Activated CD8-positive, alpha-beta memory T cell treated with anti-CD3 and anti-CD28 coated beads, Interleukin-2, amount 50 U/mL, for 48 hours (primary cell): Measurements from ENCODE around the gene ZFYVE1.
A peak's percentile ranks its signal among the peaks of the same experiment; 100 is the strongest.

Source experiments
- DNase-seq: peaks from one replicate; pipeline ENCODE4 v3.0.0-alpha.2; 2020

ZFYVE1 gene

DNA sequence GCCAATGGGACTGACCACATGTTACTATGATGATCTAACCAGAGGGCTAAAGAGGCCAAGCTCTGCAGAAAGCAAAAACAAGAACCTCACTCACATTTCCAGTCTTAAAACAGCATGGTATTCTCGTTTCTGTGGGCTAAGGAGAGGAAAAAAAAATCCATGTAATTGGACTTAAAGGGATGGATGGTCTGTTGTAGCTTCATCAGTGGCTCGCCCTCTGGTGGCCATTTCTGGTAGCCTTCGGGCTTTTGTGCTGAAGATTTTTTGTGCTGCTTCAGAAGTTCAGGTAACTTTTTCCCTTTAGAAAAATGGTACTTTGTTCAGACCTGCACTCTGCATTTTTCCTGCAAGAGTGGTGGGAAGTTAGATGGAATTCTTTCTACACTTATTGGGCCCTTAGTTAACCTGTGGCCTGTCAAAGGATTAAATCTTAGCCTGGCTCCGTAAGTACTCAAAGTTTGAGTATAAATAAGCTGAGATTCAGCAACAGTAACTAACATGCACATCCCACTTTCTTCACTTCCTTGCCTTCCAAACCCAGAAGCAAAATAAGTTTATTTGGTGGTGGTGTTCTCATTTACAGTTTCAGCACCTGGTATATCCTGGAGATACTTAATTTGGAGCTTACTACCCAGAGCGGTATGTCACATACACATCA is 78.3 kb downstream of the ZFYVE1 start:
- DNase-seq = peak; percentile 85

- DNase-seq = no peak
These were observed 79.3 kb downstream of the ZFYVE1 start for GRCh38 chr14:72947366-72948160.

DNA sequence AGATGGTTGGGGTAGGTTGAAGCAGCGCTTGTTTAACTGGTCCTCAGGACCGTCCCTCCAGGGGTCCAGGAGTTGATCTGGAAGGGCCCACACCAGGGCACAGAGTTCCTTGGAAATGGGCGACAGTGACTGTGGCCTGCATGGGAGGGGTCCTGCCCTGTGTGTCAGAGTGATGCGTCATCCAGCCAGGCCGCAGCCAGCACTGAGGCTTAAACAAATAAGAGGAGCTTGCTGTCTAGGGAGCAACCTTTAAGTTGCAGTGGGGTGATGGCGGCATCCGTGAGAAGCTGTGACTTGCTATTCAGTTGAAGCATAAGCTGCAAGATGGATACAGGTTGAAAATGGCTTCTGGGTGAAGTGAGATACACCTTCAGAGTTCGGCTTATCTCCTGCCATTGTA is 80.4 kb downstream of the ZFYVE1 start:
- DNase-seq = no peak

DNA sequence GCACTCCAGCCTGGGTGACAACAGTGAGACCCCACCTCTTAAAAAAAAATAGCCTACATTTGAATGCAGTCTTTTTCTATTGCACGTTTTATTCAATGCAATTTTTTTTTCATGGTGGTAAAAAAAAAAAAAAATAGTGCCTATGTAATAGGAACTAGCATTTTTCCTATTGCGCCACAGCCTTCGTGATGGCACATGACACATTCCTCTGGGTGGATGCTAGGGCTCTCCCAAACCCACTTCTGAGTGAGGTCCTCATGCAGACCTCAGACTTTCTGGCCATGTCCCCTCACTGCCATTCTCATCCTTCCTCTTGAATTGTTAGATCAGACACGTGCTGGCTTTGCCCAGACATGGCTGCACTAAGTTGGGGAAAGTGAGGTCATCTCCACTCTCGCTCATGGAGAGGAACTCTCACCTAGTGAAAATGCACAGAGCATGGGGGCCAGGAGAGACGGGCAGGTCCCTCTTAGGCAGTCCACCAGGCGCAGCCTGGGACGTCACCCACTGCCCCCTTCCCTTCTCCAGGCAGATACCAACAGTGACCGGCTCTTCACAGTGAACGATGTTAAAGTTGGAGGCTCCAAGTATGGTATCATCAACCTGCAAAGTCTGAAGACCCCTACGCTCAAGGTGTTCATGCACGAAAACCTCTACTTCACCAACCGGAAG is 81.4 kb downstream of the ZFYVE1 start:
- DNase-seq = no peak

DNA sequence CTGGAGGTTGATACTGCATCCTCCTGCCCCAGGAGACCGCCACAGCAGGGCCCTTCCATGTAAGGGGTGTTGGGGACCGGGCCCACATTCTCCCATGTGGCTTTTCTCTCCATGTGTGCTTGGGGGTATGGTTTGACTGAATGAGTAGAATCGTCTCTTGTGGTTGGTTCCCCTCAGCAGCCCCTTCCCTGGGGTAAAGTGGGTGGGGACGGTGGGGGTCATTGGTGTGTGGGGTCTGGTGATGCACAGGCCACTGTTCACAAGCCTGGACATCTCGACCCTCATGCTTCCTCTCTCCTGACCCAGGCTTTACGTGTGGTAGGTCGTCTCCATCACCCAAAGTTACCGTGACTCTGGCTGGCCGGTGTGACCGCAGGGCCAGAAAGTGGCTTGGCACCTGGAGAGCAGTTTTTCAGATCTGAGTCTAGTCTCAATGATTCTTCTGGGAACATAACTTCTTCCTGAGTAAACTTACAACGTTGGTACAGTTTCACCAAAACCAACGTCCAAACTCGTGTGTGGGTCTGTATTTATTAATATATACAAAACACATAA is 83.0 kb downstream of the ZFYVE1 start:
- DNase-seq = no peak

- DNase-seq = no peak
These were observed 84.0 kb downstream of the ZFYVE1 start for GRCh38 chr14:72942934-72943333.

- DNase-seq = no peak
These were observed 85.5 kb downstream of the ZFYVE1 start for GRCh38 chr14:72941286-72941985.

GRCh38 chr14:72939630-72940029 is 87.3 kb downstream of the ZFYVE1 start:
- no peak for DNase-seq

- DNase-seq = no peak
These were observed 94.0 kb downstream of the ZFYVE1 start for GRCh38 chr14:72932893-72933292.

DNA sequence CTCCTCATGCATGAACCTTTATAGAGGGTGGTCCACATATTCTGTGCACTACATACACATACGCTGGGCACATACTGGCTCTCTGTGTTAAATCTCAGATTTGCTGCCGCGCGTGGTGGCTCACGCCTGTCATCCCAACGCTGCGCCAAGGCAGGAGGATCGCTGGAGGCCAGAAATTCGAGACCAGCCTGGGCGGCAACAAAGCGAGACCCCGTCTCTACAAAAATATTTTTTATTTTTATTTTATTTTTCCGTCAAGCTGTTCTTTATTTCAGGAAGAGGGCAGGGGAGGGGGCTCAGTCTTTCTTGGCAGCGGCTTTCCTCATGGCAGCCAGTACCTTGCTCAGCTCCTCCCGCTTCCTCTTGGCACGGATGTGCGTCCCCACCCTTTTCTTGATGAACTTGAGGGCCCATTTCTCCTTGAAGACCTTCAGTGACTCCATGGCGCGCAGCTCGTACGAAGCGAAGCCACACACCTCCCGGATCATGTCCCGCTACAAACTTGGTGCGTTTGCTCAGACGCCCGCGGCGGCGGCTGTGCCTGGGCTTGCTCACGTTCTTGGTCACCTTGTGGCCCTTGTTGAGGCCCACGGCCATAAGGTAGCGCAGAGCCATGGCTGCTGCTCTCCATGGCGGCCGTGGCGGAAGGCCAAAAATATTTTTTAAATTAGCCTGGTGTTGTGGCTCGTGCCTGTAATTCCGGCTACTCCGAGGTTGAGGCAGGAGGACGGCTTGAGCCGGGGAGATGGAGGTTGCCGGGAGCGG is 97.4 kb downstream of the ZFYVE1 start:
- DNase-seq = no peak

DNA sequence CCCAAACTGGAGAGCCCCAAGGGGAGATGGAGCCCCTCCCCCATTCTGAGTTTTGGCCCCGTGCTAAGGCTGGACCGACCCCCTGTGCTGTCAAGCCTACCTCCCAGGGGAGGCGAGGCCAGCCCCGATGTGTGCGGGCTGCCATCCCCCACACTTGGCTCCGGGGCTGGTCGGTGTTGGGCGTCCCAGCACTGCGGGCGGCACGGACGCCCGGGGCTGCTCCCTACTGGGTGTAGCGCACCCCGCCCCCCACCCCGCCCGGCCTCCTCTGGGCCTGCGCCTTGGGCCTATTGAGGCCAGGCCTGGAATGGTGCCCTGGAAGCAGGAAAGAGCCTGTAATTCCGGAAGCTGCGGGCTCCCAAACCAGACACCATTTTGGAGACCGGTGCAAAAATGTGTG is 98.0 kb downstream of the ZFYVE1 start:
- no peak for DNase-seq

- peak; percentile 91 for DNase-seq
These were observed 100.4 kb downstream of the ZFYVE1 start, which contains the start of gene DCAF4 for GRCh38 chr14:72926292-72927028. Gene DCAF4 (plus strand): TSS chr14:72926464. CDS start chr14:72937979, 11,515 bp downstream.

DNA sequence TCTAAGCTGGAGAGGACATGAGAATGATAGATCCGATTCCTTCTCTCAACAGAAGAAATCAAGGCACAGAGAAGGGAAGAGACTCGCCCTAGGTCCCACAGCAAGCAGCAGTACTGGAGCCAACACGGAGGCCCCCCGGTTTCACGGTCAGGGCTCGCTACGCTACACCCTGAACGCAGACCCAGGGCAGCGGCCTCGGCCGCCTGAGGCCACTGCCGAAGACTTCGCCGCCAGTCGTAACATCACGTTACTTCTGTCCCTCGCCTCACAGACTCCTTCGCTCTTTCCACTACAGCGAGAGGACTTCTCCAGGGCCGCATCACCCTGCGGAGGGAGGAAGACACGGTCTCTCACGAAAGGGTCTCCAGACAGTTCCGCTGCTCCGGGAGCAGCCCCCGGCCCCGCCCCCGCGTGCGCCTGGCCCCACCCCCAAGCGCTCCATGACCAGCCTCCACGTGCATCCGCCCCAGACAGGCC is 101.1 kb downstream of the ZFYVE1 start:
- DNase-seq = no peak

DNA sequence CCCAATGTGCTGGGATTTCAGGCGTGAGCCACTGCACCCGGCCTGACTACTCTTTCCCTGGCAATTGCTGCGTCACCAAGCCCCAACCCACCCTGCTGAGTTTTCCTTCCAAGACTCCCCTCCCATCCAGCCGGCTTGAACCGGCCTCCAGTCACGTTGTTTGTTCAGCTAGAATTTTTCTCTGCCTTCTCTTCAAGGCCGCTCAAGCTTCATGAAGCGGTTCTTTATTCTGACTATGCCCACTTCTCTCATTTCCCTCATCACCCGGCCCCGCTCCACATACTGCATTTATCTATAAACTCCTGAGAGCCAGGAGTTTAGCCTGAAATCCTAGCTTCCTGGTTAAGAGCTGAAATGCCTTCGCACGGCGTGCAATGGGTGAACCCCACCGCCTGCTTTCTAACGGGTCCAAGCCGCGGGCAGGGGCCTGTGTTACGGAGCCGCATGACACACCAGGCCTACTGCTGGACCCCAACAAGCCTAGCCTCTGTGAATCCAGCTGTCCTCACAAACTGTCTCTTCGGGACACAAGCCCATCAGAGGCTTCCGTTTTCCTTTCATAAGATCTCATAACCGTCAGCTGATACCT is 101.6 kb downstream of the ZFYVE1 start:
- no peak for DNase-seq

GRCh38 chr14:72924337-72924736 is 102.6 kb downstream of the ZFYVE1 start:
- no peak for DNase-seq

- DNase-seq = no peak
These were observed 105.5 kb downstream of the ZFYVE1 start for GRCh38 chr14:72921396-72921795.

GRCh38 chr14:72920008-72920407 is 106.9 kb downstream of the ZFYVE1 start:
- no peak for DNase-seq
